ENCODE data around the gene PIGO. TPM values are rescaled to one million over a fixed set of nuclear protein-coding genes. Genes with fewer than 3 reads are reported as not detected.

PIGO gene
- total and polyA plus RNA-seq, 2 experiments from 2014 or later: 22.1 to 41.4 TPM

GRCh38 chr9:35059438-35059837, 37.0 kb downstream of the PIGO start:
- Histone ChIP-seq H3K36me3 (replicated peaks; ENCODE audit: insufficient read depth, low read depth) (peaks cover 13% of the 10 kb centered on the region), H3K4me2 (no peak overlapping the region), H2AFZ (no peak overlapping the region), H3K4me3 (no peak overlapping the region), H3K9me2 (replicated peaks; ENCODE audit: insufficient read depth) (no peaks in the 10 kb centered on the region), H3K27me3 (no peaks in the 10 kb centered on the region), H3K9me3 (ENCODE audit: low read depth) (no peaks in the 10 kb centered on the region), H3K27ac (no peak overlapping the region), H3K4me1 (ENCODE audit: insufficient read depth) (no peaks in the 10 kb centered on the region), H4K20me1 (ENCODE audit: insufficient read depth, poor library complexity, severe bottlenecking) (peaks cover 20% of the 10 kb centered on the region), H3K79me2 (peaks cover 18% of the 10 kb centered on the region)
- 97% methylated on average over 10 of the region's 10 CpGs for WGBS (ENCODE audit: low lambda C conversion rate, missing lambda C conversion rate)
- DNase-seq (ENCODE audit: low spot score): no peak
- TF ChIP-seq EZH2phosphoT487 (IDR thresholded peaks at IDR 0.05; ENCODE audit: low read depth, severe bottlenecking, unreplicated experiment) (no peak), EZH2 (IDR thresholded peaks at IDR 0.05; ENCODE audit: borderline replicate concordance) (no peak), CTCF (IDR thresholded peaks at IDR 0.05; ENCODE audit: poor library complexity) (no peak)

GRCh38 chr9:35057271-35057620, 39.1 kb downstream of the PIGO start:
- no peak overlapping the region for H3K27ac ChIP-seq
- no peaks in the 10 kb centered on the region for H3K27me3 ChIP-seq
- no peak overlapping the region for H3K4me3 ChIP-seq
- no peaks in the 10 kb centered on the region for H3K9me3 ChIP-seq (ENCODE audit: low read depth)
- no peak overlapping the region for H3K4me2 ChIP-seq
- WGBS (ENCODE audit: low lambda C conversion rate, missing lambda C conversion rate): 95% methylated on average over 8 of the region's 8 CpGs
- no peaks in the 10 kb centered on the region for H3K79me2 ChIP-seq
- peaks cover 6% of the 10 kb centered on the region for H3K36me3 ChIP-seq (replicated peaks; ENCODE audit: insufficient read depth, low read depth)
- H3K9me2 ChIP-seq (replicated peaks; ENCODE audit: insufficient read depth): no peaks in the 10 kb centered on the region
- no peak for DNase-seq (ENCODE audit: low spot score)
- H2AFZ ChIP-seq: no peak overlapping the region
- H3K4me1 ChIP-seq (ENCODE audit: insufficient read depth): no peaks in the 10 kb centered on the region
- TF ChIP-seq EZH2 (IDR thresholded peaks at IDR 0.05; ENCODE audit: borderline replicate concordance) (no peak), CTCF (IDR thresholded peaks at IDR 0.05; ENCODE audit: poor library complexity) (no peak), EZH2phosphoT487 (IDR thresholded peaks at IDR 0.05; ENCODE audit: low read depth, severe bottlenecking, unreplicated experiment) (no peak)
- peaks cover 9% of the 10 kb centered on the region for H4K20me1 ChIP-seq (ENCODE audit: insufficient read depth, poor library complexity, severe bottlenecking)

- Histone ChIP-seq H3K27ac (no peak overlapping the region), H3K4me2 (no peak overlapping the region), H3K4me1 (ENCODE audit: insufficient read depth) (no peaks in the 10 kb centered on the region), H3K79me2 (no peaks in the 10 kb centered on the region), H3K9me3 (ENCODE audit: low read depth) (no peaks in the 10 kb centered on the region), H2AFZ (no peak overlapping the region), H3K36me3 (replicated peaks; ENCODE audit: insufficient read depth, low read depth) (peaks cover 6% of the 10 kb centered on the region), H3K27me3 (no peaks in the 10 kb centered on the region), H3K4me3 (no peak overlapping the region), H4K20me1 (ENCODE audit: insufficient read depth, poor library complexity, severe bottlenecking) (peaks cover 4% of the 10 kb centered on the region), H3K9me2 (replicated peaks; ENCODE audit: insufficient read depth) (no peaks in the 10 kb centered on the region)
- no peak for DNase-seq (ENCODE audit: low spot score)
- 93% methylated on average over 9 of the region's 9 CpGs for WGBS (ENCODE audit: low lambda C conversion rate, missing lambda C conversion rate)
- TF ChIP-seq EZH2 (IDR thresholded peaks at IDR 0.05; ENCODE audit: borderline replicate concordance): no peak
- TF ChIP-seq CTCF (IDR thresholded peaks at IDR 0.05; ENCODE audit: poor library complexity): no peak
- no peak for TF ChIP-seq EZH2phosphoT487 (IDR thresholded peaks at IDR 0.05; ENCODE audit: low read depth, severe bottlenecking, unreplicated experiment)
These were observed 39.7 kb downstream of the PIGO start for GRCh38 chr9:35056571-35057270.
